ENCODE data around the gene SASH1.

DNA sequence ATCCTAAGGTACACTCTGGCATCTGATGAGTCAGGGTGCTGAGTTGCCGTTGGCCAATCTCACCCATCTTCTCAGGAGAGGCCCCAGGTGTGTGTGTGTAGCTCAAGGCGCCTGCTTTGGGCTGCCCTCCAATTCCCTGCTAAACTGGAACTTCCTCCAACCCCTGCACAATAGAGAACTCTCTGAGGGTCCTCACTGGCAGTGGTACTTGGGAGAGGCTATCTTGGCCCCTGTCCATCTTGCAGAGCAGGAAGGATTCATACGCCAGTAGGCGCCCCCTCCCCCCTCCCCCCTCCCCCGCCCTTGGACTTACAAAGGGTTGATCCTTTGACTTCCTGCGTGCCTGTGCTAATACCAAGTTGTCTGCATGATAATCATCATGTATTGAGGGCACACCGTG lies 173.6 kb downstream of the SASH1 start:
- TF ChIP-seq, protein P1, sequence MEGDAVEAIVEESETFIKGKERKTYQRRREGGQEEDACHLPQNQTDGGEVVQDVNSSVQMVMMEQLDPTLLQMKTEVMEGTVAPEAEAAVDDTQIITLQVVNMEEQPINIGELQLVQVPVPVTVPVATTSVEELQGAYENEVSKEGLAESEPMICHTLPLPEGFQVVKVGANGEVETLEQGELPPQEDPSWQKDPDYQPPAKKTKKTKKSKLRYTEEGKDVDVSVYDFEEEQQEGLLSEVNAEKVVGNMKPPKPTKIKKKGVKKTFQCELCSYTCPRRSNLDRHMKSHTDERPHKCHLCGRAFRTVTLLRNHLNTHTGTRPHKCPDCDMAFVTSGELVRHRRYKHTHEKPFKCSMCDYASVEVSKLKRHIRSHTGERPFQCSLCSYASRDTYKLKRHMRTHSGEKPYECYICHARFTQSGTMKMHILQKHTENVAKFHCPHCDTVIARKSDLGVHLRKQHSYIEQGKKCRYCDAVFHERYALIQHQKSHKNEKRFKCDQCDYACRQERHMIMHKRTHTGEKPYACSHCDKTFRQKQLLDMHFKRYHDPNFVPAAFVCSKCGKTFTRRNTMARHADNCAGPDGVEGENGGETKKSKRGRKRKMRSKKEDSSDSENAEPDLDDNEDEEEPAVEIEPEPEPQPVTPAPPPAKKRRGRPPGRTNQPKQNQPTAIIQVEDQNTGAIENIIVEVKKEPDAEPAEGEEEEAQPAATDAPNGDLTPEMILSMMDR (IDR thresholded peaks at IDR 0.05; ENCODE audit: poor library complexity), result no peak
- TF ChIP-seq EZH2 (IDR thresholded peaks at IDR 0.05; ENCODE audit: borderline replicate concordance) (no peak), EZH2phosphoT487 (IDR thresholded peaks at IDR 0.05; ENCODE audit: low read depth, severe bottlenecking, unreplicated experiment) (no peak)
